Natural killer cell (primary cell): ENCODE data around the gene P2RX3. TPM values are rescaled to one million over a fixed set of nuclear protein-coding genes. Genes with fewer than 3 reads are reported as not detected.

Experiments
- ATAC-seq, 3 donors: fragments of 150-1000 bp in 2 of 3; fragments of 200-7000 bp in 1 of 3; cut with Tn5 transposase; 1 replicate in 1 of 3; 2 replicates in 2 of 3; pipeline ENCODE4 v1.10.0; 2021; ENCODE audit warnings: mild to moderate bottlenecking in 2 of 3, moderate library complexity in 2 of 3
- DNase-seq, 2 donors: peaks; one replicate each; pipeline versions ENCODE4 v3.0.0 to v3.0.0-alpha.2; 2013 to 2021; ENCODE audit warnings: mixed read lengths in 1 of 2
- H3K27ac ChIP-seq: one replicate; pipeline ENCODE4 v1.5.1; 2013; ENCODE audit warnings: mild to moderate bottlenecking, low read length
- H3K27me3 ChIP-seq: one replicate; pipeline ENCODE4 v1.6.1; 2013; ENCODE audit warnings: low read length; ENCODE audit not compliant: control insufficient read depth, insufficient read depth
- H3K36me3 ChIP-seq: one replicate; pipeline ENCODE4 v1.6.1; 2013; ENCODE audit warnings: low read length; ENCODE audit not compliant: control insufficient read depth, insufficient read depth
- H3K4me1 ChIP-seq: one replicate; pipeline ENCODE4 v1.6.1; 2013; ENCODE audit warnings: low read length; ENCODE audit not compliant: control insufficient read depth, insufficient read depth
- H3K4me3 ChIP-seq: one replicate; pipeline ENCODE4 v1.5.1; 2013; ENCODE audit warnings: low read length
- H3K9me3 ChIP-seq: one replicate; pipeline ENCODE4 v1.6.1; 2013; ENCODE audit warnings: low read length; ENCODE audit not compliant: control insufficient read depth, insufficient read depth
- H3K27ac Mint-ChIP-seq, 2 donors: one replicate each; pipeline ENCODE4 v1.8.0; 2022; ENCODE audit warnings: mild to moderate bottlenecking in 2 of 2, mixed read lengths in 2 of 2, moderate library complexity in 1 of 2
- H3K27me3 Mint-ChIP-seq, 2 donors: one replicate each; pipeline ENCODE4 v1.8.0; 2022; ENCODE audit warnings: low read depth in 2 of 2, mixed read lengths in 2 of 2
- H3K36me3 Mint-ChIP-seq: one replicate; pipeline ENCODE4 v1.8.0; 2022; ENCODE audit warnings: mixed read lengths
- H3K4me1 Mint-ChIP-seq, 2 donors: one replicate each; pipeline ENCODE4 v1.8.0; 2022; ENCODE audit warnings: mixed read lengths in 2 of 2
- H3K4me3 Mint-ChIP-seq: one replicate; pipeline ENCODE4 v1.8.0; 2022; ENCODE audit warnings: mild to moderate bottlenecking, moderate library complexity, mixed read lengths
- H3K9me3 Mint-ChIP-seq, 2 donors: one replicate each; pipeline ENCODE4 v1.8.0; 2022; ENCODE audit warnings: mixed read lengths in 2 of 2
- WGBS: methylation state at CpG from one replicate; pipeline ENCODE4 v1.1.7; 2013; ENCODE audit warnings: missing lambda C conversion rate; ENCODE audit not compliant: insufficient coverage; 5-methylcytosine and 5-hydroxymethylcytosine counted together
- intact Hi-C: fragments of 100-400 bp; cut with micrococcal nuclease; formaldehyde crosslinking; loops from one replicate; pipeline ENCODE4 v1.14.2; 2022
- total RNA-seq, 4 donors: library from RNA; stranded (reverse); fragments of 120-200 nt in 1 of 4; gene quantifications; one replicate each; pipeline versions ENCODE4 v1.2.3 to v1.2.4, GENCODE V29; 2013 to 2022
- TF ChIP-seq, protein P1 (sequence below): fragments of 200-600 bp; IDR thresholded peaks from one replicate; pipeline ENCODE4 v1.8.0; 2022; ENCODE audit warnings: antibody characterized with exemption

P2RX3 gene
- total RNA-seq, 3 donors from 2014 or later (not counting 1 experiment from before 2014, with no cell fraction given), result not detected

DNA sequence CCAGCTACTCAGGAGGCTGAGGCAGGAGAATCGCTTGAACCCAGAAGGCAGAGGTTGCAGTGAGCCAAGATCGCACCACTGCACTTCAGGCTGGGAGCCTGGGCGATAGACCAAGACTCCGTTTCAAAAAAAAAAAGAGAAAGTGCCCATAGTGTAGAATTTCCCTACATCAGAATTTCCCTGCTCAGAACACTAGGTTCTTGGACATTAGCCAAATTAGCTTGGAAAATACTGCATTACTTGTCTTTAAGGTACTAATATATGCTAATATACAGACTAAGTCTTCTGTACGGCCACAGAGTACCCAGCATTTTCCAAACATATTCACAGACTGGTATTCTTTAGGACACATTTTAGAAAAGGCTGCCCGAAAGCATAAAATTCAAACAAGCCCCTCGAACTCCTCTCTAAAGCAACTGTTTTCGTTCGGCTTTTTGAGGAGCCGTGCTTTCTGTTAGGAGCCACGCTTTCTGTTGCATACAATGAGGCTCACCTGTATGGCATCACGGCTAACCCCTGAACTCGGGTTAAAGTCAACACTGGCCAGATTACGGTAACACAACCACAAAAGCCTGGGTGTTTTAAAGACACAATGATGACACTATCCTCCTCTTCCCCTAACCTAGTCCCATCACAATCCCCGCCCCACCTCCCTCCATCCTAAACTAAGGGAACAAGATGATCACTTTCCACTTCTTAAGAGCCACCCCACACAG lies 31.8 kb upstream of the P2RX3 start:
- no peak overlapping the region for H3K4me3 ChIP-seq
- DNase-seq (no peak), ATAC-seq (no peak)
- no peaks in the 10 kb centered on the region for H3K27me3 Mint-ChIP-seq
- H3K9me3 ChIP-seq, result no peaks in the 10 kb centered on the region
- H3K36me3 ChIP-seq, result no peaks in the 10 kb centered on the region
- H3K36me3 Mint-ChIP-seq, result no peaks in the 10 kb centered on the region
- intact Hi-C loops, result no loop called here
- no peak overlapping the region for H3K4me3 Mint-ChIP-seq
- H3K27ac Mint-ChIP-seq, result no peak overlapping the region
- WGBS, result 92% methylated on average over 15 of the region's 15 CpGs
- H3K27me3 ChIP-seq, result no peaks in the 10 kb centered on the region
- TF ChIP-seq, protein P1, sequence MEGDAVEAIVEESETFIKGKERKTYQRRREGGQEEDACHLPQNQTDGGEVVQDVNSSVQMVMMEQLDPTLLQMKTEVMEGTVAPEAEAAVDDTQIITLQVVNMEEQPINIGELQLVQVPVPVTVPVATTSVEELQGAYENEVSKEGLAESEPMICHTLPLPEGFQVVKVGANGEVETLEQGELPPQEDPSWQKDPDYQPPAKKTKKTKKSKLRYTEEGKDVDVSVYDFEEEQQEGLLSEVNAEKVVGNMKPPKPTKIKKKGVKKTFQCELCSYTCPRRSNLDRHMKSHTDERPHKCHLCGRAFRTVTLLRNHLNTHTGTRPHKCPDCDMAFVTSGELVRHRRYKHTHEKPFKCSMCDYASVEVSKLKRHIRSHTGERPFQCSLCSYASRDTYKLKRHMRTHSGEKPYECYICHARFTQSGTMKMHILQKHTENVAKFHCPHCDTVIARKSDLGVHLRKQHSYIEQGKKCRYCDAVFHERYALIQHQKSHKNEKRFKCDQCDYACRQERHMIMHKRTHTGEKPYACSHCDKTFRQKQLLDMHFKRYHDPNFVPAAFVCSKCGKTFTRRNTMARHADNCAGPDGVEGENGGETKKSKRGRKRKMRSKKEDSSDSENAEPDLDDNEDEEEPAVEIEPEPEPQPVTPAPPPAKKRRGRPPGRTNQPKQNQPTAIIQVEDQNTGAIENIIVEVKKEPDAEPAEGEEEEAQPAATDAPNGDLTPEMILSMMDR, result no peak
- H3K9me3 Mint-ChIP-seq, result no peaks in the 10 kb centered on the region
- H3K27ac ChIP-seq, result no peak overlapping the region
- H3K4me1 Mint-ChIP-seq, result peaks cover 0 to 15% of the 10 kb centered on the region in 2 donors
- peaks cover 5% of the 10 kb centered on the region for H3K4me1 ChIP-seq

DNA sequence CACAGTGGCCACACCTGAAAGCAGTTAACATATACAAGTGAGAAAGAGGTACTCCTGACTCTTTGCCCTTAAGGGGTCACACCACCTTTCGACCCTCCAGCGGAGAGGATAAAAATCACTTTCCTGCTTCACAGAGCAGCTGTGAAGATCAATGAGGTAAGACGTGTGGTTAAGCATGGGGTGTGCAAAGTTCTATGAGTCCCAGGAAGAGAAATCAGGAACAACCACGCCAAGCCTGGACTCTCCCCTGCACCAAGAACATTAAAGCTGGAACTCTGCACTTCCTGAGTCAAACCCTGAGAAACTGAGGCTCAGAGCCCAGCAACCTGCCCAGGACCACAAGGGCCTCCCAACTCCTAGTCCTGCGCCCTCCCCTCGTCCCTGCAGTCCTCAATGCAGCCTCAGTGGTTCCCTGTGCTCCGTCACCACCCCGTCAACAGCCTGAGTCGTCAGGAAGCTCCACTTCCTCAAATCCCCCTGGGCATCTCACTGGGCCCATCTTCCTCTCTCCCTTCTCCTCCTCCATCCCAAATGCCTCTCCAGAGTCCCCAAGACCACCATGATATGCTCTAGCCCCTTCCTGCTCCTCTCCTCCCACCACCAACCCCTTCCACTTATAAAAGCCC lies 31.1 kb upstream of the P2RX3 start:
- Histone ChIP-seq H3K36me3 (no peaks in the 10 kb centered on the region), H3K27me3 (no peaks in the 10 kb centered on the region), H3K4me1 (peaks cover 10% of the 10 kb centered on the region), H3K9me3 (no peaks in the 10 kb centered on the region), H3K27ac (no peak overlapping the region), H3K4me3 (no peak overlapping the region)
- ATAC-seq (no peak), DNase-seq (no peak)
- peaks cover 2 to 20% of the 10 kb centered on the region in 2 donors for H3K4me1 Mint-ChIP-seq
- H3K27ac Mint-ChIP-seq, result no peak overlapping the region
- H3K27me3 Mint-ChIP-seq, result no peaks in the 10 kb centered on the region
- H3K4me3 Mint-ChIP-seq, result no peak overlapping the region
- no peaks in the 10 kb centered on the region for H3K36me3 Mint-ChIP-seq
- TF ChIP-seq, protein P1, result no peak
- 65% methylated on average over 9 of the region's 9 CpGs for WGBS
- H3K9me3 Mint-ChIP-seq, result no peaks in the 10 kb centered on the region
- intact Hi-C loops, result no loop called here

DNA sequence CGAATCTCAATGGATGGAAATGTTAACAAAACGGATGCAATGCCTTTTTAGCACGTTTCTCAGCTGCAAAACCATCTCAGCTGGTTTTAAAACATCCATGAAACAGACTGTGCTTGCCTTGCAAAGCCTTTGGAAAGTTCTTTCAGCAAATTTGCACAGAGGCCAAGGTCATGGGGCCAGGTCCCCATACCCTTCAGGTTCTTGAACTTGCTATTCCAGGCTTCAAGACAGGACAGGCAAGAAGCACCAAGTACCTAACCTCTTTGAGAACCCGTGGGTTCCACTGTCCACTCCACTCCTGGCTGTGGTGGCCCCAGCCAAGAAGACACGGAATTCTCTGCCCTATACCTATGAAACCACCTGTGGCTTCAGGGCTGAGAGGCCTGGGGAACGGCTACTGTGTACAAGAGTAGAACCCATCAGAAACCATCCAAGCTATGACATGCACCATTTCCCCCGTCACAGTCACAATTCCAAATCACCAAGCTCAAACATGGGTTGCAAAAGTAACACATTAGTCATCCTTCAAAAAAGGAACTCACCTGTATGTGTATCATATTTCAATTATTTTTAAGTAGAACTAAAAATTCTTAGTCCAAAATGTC lies 30.4 kb upstream of the P2RX3 start:
- Mint-ChIP-seq H3K4me3 (no peak overlapping the region), H3K9me3 (no peaks in the 10 kb centered on the region), H3K4me1 (peaks cover 6 to 24% of the 10 kb centered on the region in 2 donors), H3K27ac (no peak overlapping the region), H3K36me3 (no peaks in the 10 kb centered on the region), H3K27me3 (no peaks in the 10 kb centered on the region)
- Histone ChIP-seq H3K27me3 (no peaks in the 10 kb centered on the region), H3K9me3 (no peaks in the 10 kb centered on the region), H3K4me3 (no peak overlapping the region), H3K4me1 (peaks cover 10% of the 10 kb centered on the region), H3K27ac (no peak overlapping the region), H3K36me3 (no peaks in the 10 kb centered on the region)
- TF ChIP-seq, protein P1, result no peak
- intact Hi-C loops, result no loop called here
- no peak for DNase-seq
- ATAC-seq, result no peak
- 83% methylated on average over 7 of the region's 7 CpGs for WGBS
